ENCODE results near the gene RRM1.
A peak's percentile ranks its signal among the peaks of the same experiment; 100 is the strongest.

The RRM1 gene

GRCh38 chr11:4060182-4060923, 34.2 kb upstream of the RRM1 start:
- Histone ChIP-seq H2BK5ac (ENCODE audit: low read depth, low read length, poor library complexity) (no peak overlapping the region), H3K18ac (ENCODE audit: low read length) (no peak overlapping the region), H4K91ac (ENCODE audit: low read depth, low read length) (no peak overlapping the region), H3K79me1 (ENCODE audit: low read length) (peaks cover 4% of the 10 kb centered on the region), H2BK12ac (ENCODE audit: low read length) (no peak overlapping the region), H2AK5ac (ENCODE audit: low read length) (no peak overlapping the region), H3K9ac (ENCODE audit: low read length) (no peak overlapping the region), H3K23ac (ENCODE audit: low read length) (no peak overlapping the region), H3K4me2 (ENCODE audit: low read length) (no peak overlapping the region), H2BK120ac (ENCODE audit: insufficient read depth, low read length, poor library complexity) (peak overlapping the region; percentile 25), H4K12ac (ENCODE audit: low read depth, low read length) (no peak overlapping the region), H3K14ac (ENCODE audit: low read length) (no peak overlapping the region), H3K27ac (ENCODE audit: low read depth, low read length) (no peak overlapping the region), H3K36me3 (ENCODE audit: control insufficient read depth in 1 of 2, insufficient read depth in 2 of 2, low read length in 2 of 2) (no peaks in the 10 kb centered on the region), H4K8ac (ENCODE audit: low read depth, low read length) (no peak overlapping the region), H3K4ac (ENCODE audit: low read depth, low read length) (no peak overlapping the region), H3K27me3 (ENCODE audit: insufficient read depth, low read length) (no peaks in the 10 kb centered on the region), H3K4me1 (ENCODE audit: control insufficient read depth in 1 of 2, insufficient read depth in 2 of 2, low read length in 2 of 2) (peaks cover 13 to 14% of the 10 kb centered on the region in 2 experiments), H3K4me3 (ENCODE audit: low read depth, low read length) (no peak overlapping the region), H3K9me3 (ENCODE audit: insufficient read depth, low read depth, low read length) (no peaks in the 10 kb centered on the region), H2AFZ (ENCODE audit: insufficient read depth, low read length, poor library complexity) (no peak overlapping the region), H3K79me2 (ENCODE audit: control insufficient read depth, insufficient read depth, low read length, poor library complexity) (no peaks in the 10 kb centered on the region)
- no CpG with 5 or more reads among the region's 4 CpGs for WGBS (ENCODE audit: extremely low coverage, insufficient coverage, insufficient read length)
- DNase-seq = peak; percentile 78 to 88

- H3K79me2 ChIP-seq (ENCODE audit: control insufficient read depth, insufficient read depth, low read length, poor library complexity) = no peaks in the 10 kb centered on the region
- no peak overlapping the region for H2BK120ac ChIP-seq (ENCODE audit: insufficient read depth, low read length, poor library complexity)
- H2AFZ ChIP-seq (ENCODE audit: insufficient read depth, low read length, poor library complexity) = no peak overlapping the region
- H3K4me1 ChIP-seq (ENCODE audit: control insufficient read depth in 1 of 2, insufficient read depth in 2 of 2, low read length in 2 of 2) = peaks cover 13 to 14% of the 10 kb centered on the region in 2 experiments
- no peak overlapping the region for H3K4me3 ChIP-seq (ENCODE audit: low read depth, low read length)
- peak in 1 of 2 donors; percentile 33 for DNase-seq
- no peak overlapping the region for H3K14ac ChIP-seq (ENCODE audit: low read length)
- no CpG with 5 or more reads among the region's 1 CpG for WGBS (ENCODE audit: extremely low coverage, insufficient coverage, insufficient read length)
- no peak overlapping the region for H2AK5ac ChIP-seq (ENCODE audit: low read length)
- no peak overlapping the region for H3K4me2 ChIP-seq (ENCODE audit: low read length)
- H2BK12ac ChIP-seq (ENCODE audit: low read length) = no peak overlapping the region
- H2BK5ac ChIP-seq (ENCODE audit: low read depth, low read length, poor library complexity) = no peak overlapping the region
- no peak overlapping the region for H3K4ac ChIP-seq (ENCODE audit: low read depth, low read length)
- no peaks in the 10 kb centered on the region for H3K9me3 ChIP-seq (ENCODE audit: insufficient read depth, low read depth, low read length)
- H4K12ac ChIP-seq (ENCODE audit: low read depth, low read length) = no peak overlapping the region
- no peaks in the 10 kb centered on the region for H3K36me3 ChIP-seq (ENCODE audit: control insufficient read depth in 1 of 2, insufficient read depth in 2 of 2, low read length in 2 of 2)
- no peak overlapping the region for H4K8ac ChIP-seq (ENCODE audit: low read depth, low read length)
- no peaks in the 10 kb centered on the region for H3K27me3 ChIP-seq (ENCODE audit: insufficient read depth, low read length)
- H3K9ac ChIP-seq (ENCODE audit: low read length) = no peak overlapping the region
- H3K23ac ChIP-seq (ENCODE audit: low read length) = no peak overlapping the region
- peaks cover 4% of the 10 kb centered on the region for H3K79me1 ChIP-seq (ENCODE audit: low read length)
- no peak overlapping the region for H3K27ac ChIP-seq (ENCODE audit: low read depth, low read length)
- H3K18ac ChIP-seq (ENCODE audit: low read length) = no peak overlapping the region
- H4K91ac ChIP-seq (ENCODE audit: low read depth, low read length) = no peak overlapping the region
Observed at GRCh38 chr11:4061700-4062099, 32.9 kb upstream of the RRM1 start.

DNA sequence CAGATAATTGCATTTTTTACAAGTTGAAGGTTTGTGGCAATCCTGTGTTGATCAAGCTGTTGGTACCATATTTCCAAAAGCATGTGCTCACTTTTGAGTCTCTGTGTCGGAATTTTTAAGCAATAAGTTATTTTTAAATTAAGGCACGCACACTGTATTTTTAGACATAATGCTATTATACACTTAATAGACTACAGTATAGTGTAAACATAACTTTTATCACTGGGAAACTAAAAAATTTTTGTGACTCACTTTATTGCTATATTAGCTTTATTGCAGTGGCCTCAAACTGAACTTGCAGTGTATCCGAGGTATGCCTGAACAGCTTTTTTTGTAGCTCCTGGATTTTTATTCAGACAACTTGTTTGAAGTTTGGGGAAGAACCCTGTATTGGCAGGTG, 31.3 kb upstream of the RRM1 start:
- H3K4me3 ChIP-seq (ENCODE audit: low read depth, low read length) = no peak overlapping the region
- no peak overlapping the region for H4K91ac ChIP-seq (ENCODE audit: low read depth, low read length)
- H3K23ac ChIP-seq (ENCODE audit: low read length) = no peak overlapping the region
- H3K36me3 ChIP-seq (ENCODE audit: control insufficient read depth in 1 of 2, insufficient read depth in 2 of 2, low read length in 2 of 2) = no peaks in the 10 kb centered on the region
- H2AFZ ChIP-seq (ENCODE audit: insufficient read depth, low read length, poor library complexity) = no peak overlapping the region
- H3K4ac ChIP-seq (ENCODE audit: low read depth, low read length) = no peak overlapping the region
- no peak overlapping the region for H2BK5ac ChIP-seq (ENCODE audit: low read depth, low read length, poor library complexity)
- no CpG with 5 or more reads among the region's 3 CpGs for WGBS (ENCODE audit: extremely low coverage, insufficient coverage, insufficient read length)
- no peak overlapping the region for H3K18ac ChIP-seq (ENCODE audit: low read length)
- no peaks in the 10 kb centered on the region for H3K9me3 ChIP-seq (ENCODE audit: insufficient read depth, low read depth, low read length)
- no peak overlapping the region for H4K12ac ChIP-seq (ENCODE audit: low read depth, low read length)
- H3K27ac ChIP-seq (ENCODE audit: low read depth, low read length) = no peak overlapping the region
- H3K79me2 ChIP-seq (ENCODE audit: control insufficient read depth, insufficient read depth, low read length, poor library complexity) = no peaks in the 10 kb centered on the region
- H3K27me3 ChIP-seq (ENCODE audit: insufficient read depth, low read length) = no peaks in the 10 kb centered on the region
- DNase-seq = no peak
- peaks cover 4% of the 10 kb centered on the region for H3K79me1 ChIP-seq (ENCODE audit: low read length)
- no peak overlapping the region for H2BK12ac ChIP-seq (ENCODE audit: low read length)
- H2AK5ac ChIP-seq (ENCODE audit: low read length) = no peak overlapping the region
- H3K4me2 ChIP-seq (ENCODE audit: low read length) = no peak overlapping the region
- H3K4me1 ChIP-seq (ENCODE audit: control insufficient read depth in 1 of 2, insufficient read depth in 2 of 2, low read length in 2 of 2) = peaks cover 11 to 13% of the 10 kb centered on the region in 2 experiments
- H3K14ac ChIP-seq (ENCODE audit: low read length) = no peak overlapping the region
- no peak overlapping the region for H4K8ac ChIP-seq (ENCODE audit: low read depth, low read length)
- H2BK120ac ChIP-seq (ENCODE audit: insufficient read depth, low read length, poor library complexity) = no peak overlapping the region
- no peak overlapping the region for H3K9ac ChIP-seq (ENCODE audit: low read length)

DNA sequence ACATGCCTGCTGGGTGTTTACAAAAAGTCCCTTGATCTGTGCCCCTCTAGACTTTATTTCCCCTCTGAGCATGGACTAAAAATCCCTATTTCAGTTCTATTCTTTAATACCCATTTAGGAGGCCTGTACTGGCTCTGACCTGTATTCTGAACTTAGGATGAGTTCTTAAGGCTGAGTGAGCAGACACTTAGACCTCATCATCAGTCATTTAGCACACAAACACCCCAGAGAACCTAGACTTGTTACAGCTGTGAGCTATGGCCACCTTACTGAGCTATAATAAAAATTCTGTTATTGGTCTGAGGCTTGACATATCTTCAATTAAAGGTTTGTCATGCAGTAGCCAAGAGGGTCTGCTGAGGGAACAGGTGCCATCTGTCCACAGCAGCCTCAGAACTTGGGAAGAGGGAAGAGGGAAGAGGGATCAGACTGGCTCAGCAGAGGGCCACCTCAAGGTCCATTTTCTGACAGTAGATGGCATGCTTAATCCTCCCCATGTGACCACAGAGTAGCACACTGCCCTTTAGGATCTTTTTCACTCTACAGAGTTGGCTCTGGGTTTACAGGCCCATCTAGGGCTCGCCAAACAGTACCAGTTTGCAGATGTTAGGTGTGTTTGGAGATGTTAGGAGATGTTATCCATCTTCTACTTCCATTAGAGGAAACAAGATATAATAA, 30.2 kb upstream of the RRM1 start:
- no peak overlapping the region for H3K18ac ChIP-seq (ENCODE audit: low read length)
- H3K23ac ChIP-seq (ENCODE audit: low read length) = no peak overlapping the region
- H2BK5ac ChIP-seq (ENCODE audit: low read depth, low read length, poor library complexity) = no peak overlapping the region
- no peak overlapping the region for H4K8ac ChIP-seq (ENCODE audit: low read depth, low read length)
- peaks cover 6% of the 10 kb centered on the region in 2 experiments for H3K4me1 ChIP-seq (ENCODE audit: control insufficient read depth in 1 of 2, insufficient read depth in 2 of 2, low read length in 2 of 2)
- no peak for DNase-seq
- no peaks in the 10 kb centered on the region for H3K9me3 ChIP-seq (ENCODE audit: insufficient read depth, low read depth, low read length)
- no CpG with 5 or more reads among the region's 1 CpG for WGBS (ENCODE audit: extremely low coverage, insufficient coverage, insufficient read length)
- H3K79me1 ChIP-seq (ENCODE audit: low read length) = no peaks in the 10 kb centered on the region
- H3K27me3 ChIP-seq (ENCODE audit: insufficient read depth, low read length) = no peaks in the 10 kb centered on the region
- H3K36me3 ChIP-seq (ENCODE audit: control insufficient read depth in 1 of 2, insufficient read depth in 2 of 2, low read length in 2 of 2) = no peaks in the 10 kb centered on the region
- H3K14ac ChIP-seq (ENCODE audit: low read length) = no peak overlapping the region
- H3K9ac ChIP-seq (ENCODE audit: low read length) = no peak overlapping the region
- H4K91ac ChIP-seq (ENCODE audit: low read depth, low read length) = no peak overlapping the region
- no peak overlapping the region for H2BK12ac ChIP-seq (ENCODE audit: low read length)
- no peak overlapping the region for H2AFZ ChIP-seq (ENCODE audit: insufficient read depth, low read length, poor library complexity)
- no peaks in the 10 kb centered on the region for H3K79me2 ChIP-seq (ENCODE audit: control insufficient read depth, insufficient read depth, low read length, poor library complexity)
- no peak overlapping the region for H3K4me3 ChIP-seq (ENCODE audit: low read depth, low read length)
- no peak overlapping the region for H2BK120ac ChIP-seq (ENCODE audit: insufficient read depth, low read length, poor library complexity)
- no peak overlapping the region for H3K27ac ChIP-seq (ENCODE audit: low read depth, low read length)
- H4K12ac ChIP-seq (ENCODE audit: low read depth, low read length) = no peak overlapping the region
- H3K4ac ChIP-seq (ENCODE audit: low read depth, low read length) = no peak overlapping the region
- H2AK5ac ChIP-seq (ENCODE audit: low read length) = no peak overlapping the region
- no peak overlapping the region for H3K4me2 ChIP-seq (ENCODE audit: low read length)
